HUDEP-2 (cell line): ENCODE measurements around the gene TP73.

Experiments
- DNase-seq, 76 experiments: peaks; one replicate each; lab custom pipeline; 2025; ENCODE audit not compliant: unreplicated experiment in 76 of 76; lab: John Stamatoyannopoulos, UW

TP73 gene

GRCh38 chr1:3669971-3670431 is 17.7 kb downstream of the TP73 start:
- no peak for DNase-seq

- DNase-seq, result no peak
Observed at GRCh38 chr1:3670823-3671265, 18.5 kb downstream of the TP73 start.

- no peak for DNase-seq
Observed at GRCh38 chr1:3671371-3672180, 19.3 kb downstream of the TP73 start.

- DNase-seq, result no peak
Observed at GRCh38 chr1:3672231-3672970, 20.1 kb downstream of the TP73 start.

GRCh38 chr1:3672971-3673361 is 20.6 kb downstream of the TP73 start:
- DNase-seq, result no peak

GRCh38 chr1:3673381-3674099 is 21.2 kb downstream of the TP73 start:
- DNase-seq, result no peak

GRCh38 chr1:3674100-3675094 is 22.1 kb downstream of the TP73 start:
- no peak for DNase-seq

GRCh38 chr1:3675436-3675835 is 23.1 kb downstream of the TP73 start:
- no peak for DNase-seq

GRCh38 chr1:3676581-3677470 is 24.5 kb downstream of the TP73 start:
- DNase-seq, result no peak

- DNase-seq, result no peak
Observed at GRCh38 chr1:3677484-3677883, 25.2 kb downstream of the TP73 start.

GRCh38 chr1:3678361-3679097 is 26.2 kb downstream of the TP73 start:
- DNase-seq, result no peak

GRCh38 chr1:3679098-3679555 is 26.8 kb downstream of the TP73 start:
- DNase-seq, result no peak

- no peak for DNase-seq
Observed at GRCh38 chr1:3679799-3680453, 27.6 kb downstream of the TP73 start.

GRCh38 chr1:3680488-3681230 is 28.3 kb downstream of the TP73 start:
- DNase-seq, result no peak

GRCh38 chr1:3681231-3681897 is 29.0 kb downstream of the TP73 start:
- no peak for DNase-seq
